Occipital lobe (tissue), 2 donors: ENCODE results near the gene SULT1E1. TPM values are rescaled to one million over a fixed set of nuclear protein-coding genes. Genes with fewer than 3 reads are reported as not detected.
"Not testable (repeated sequence)": the region's sequence is repeated elsewhere in the genome, so short reads cannot be mapped to it uniquely, and the experiment has no call there.

Experiments used
- DNase-seq: peaks from one replicate; lab custom pipeline; 2025; lab: John Stamatoyannopoulos, UW
- total RNA-seq: library from RNA; depleted of rRNA; stranded (reverse); fragments of >200 nt; gene quantifications from one replicate; pipeline ENCODE4 v1.2.3, GENCODE V29; 2014

Gene SULT1E1
- total RNA-seq, 1 donor from 2014 or later: 8.4 TPM

DNA sequence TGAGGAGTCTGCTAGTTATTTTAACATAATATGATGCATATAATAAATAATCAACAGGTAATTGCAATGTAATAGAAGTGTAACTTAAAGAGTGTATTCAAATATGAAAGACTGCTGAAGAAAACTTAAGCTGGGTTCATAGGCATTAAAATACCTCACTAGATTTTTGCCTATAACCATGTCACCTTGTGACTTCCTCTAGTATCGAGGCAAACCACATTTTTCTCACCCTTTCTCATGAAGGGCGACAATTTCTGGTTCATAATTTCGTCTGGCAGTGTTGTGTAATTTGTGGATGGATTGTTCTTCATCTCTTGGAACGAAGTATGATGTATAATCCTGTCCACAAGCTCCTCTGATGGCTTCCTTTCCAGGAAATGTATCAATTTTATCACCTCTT lies 16.0 kb downstream of the SULT1E1 start:
- no peak for DNase-seq

DNA sequence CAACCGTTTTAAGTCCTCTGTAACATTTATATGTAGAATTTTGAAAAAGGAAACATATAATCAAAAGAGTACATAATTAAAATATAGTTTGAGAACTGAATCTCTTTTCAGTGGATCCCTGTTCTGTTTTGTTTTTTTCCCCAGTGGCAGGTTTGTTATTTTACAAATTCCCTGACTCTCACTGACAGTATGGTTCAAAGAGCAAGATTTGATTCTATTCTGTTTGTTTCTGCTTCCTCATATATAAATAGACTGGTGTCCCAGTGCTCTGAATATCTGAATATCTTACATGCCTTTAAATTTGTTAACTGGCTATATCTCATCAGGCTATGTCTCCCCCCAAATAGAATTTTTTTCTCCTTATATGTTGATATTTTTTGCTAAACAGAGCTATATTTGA lies 16.6 kb downstream of the SULT1E1 start:
- DNase-seq: no peak

DNA sequence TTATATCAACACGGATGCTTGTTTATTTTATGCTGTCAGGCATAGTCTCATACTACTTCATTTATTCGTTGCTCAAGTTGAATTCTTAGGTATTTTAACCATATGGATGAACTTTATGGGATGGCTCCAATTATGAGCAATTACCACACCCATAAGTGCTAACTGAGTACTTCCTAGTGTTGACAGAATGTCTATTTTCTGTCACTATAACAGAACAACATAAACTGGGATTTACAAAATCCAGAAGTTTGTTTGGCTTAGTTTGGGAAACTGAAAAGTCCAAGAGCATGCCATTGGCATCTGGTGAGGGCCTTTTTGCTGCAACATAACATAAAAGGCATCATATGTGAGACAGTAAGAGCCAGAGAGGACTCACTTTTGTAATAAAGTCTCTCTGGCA lies 21.0 kb downstream of the SULT1E1 start:
- no peak for DNase-seq

DNA sequence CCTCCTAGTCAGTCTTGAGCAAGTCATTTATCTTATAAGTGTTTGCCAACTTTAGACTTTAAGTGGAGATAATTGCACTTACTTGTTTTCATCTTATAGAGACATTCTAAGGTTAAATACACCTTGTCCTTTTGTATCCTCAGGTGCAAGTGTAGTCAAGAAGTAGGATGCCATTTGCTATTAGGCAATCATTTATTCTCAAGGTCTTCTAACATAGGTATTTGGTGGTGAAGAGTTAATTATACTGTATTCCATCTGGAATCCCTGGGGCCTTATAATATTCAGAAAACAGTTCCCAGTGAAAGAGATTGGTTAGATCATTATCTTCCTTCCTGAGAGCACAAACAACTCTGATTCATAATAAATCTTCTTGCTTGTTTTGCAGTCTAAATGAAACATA lies 23.7 kb downstream of the SULT1E1 start:
- no peak for DNase-seq

DNA sequence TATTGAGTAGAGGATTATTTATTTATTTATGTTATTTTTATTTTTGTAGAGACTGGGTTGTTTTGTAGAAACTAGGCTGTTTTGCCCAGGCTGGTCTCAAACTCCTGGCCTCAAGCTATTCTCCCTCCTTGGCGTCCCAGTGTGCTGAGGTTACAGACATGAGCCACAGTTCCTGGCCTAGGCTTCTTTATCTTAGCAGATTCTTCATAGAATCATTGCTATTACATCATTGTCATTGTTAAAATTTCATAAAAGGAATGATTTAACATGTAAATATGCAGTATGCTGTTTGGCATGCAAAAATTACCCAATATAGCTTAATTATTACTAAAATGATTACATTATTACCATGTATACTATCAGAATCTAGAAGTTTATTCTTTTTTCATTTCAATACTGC lies 24.2 kb downstream of the SULT1E1 start:
- no peak for DNase-seq

DNA sequence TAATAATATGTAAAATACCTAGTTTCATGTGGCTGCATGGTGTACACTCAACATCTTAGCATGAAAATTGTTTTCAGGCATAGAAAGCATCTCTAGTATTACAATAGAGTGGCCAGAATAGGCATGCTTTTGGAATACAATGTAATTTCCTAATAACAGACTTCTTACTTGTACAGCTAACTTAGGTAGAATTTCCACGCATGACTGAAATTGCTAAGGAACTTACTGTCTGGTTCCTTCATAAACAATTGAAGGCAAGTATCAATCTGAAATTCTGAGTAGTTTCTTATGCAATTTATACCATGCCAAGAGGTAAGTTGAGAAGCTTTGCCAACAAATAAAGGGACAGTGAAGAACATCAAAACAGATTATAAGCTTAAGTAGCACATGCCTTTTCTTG lies 26.7 kb downstream of the SULT1E1 start:
- no peak for DNase-seq

DNA sequence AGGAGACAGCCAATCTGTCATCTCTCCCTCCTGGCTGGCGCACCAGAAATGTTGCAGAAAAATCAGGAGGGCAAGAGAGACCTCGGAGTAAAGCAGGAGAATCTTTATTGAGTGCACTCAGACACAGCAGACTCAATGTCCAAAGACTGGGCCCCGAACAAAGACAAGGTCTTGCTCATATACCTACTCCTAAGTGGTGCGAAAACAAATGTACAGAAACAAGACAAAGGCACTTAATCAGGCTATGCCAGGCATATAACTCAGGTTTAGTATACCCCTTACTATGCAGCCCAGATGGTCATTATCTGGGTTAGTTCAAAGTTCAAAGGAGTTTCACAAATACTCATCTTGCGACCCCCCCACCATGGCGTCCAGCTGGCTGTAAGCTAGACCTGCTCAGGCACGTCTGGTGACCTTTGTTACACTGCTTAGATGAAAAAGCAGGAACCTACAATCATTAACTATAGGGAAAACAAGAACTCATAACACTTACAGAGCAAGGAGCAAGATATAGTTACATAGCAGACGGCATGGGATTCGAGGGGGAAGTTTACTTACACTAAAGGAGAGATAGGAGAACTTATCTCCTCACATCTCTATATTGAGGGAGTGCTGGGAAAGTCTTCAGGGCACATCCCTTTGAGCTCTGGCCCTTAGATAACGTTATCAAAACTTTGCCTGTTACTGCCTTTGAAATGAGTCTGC lies 27.5 kb downstream of the SULT1E1 start:
- no peak for DNase-seq

DNA sequence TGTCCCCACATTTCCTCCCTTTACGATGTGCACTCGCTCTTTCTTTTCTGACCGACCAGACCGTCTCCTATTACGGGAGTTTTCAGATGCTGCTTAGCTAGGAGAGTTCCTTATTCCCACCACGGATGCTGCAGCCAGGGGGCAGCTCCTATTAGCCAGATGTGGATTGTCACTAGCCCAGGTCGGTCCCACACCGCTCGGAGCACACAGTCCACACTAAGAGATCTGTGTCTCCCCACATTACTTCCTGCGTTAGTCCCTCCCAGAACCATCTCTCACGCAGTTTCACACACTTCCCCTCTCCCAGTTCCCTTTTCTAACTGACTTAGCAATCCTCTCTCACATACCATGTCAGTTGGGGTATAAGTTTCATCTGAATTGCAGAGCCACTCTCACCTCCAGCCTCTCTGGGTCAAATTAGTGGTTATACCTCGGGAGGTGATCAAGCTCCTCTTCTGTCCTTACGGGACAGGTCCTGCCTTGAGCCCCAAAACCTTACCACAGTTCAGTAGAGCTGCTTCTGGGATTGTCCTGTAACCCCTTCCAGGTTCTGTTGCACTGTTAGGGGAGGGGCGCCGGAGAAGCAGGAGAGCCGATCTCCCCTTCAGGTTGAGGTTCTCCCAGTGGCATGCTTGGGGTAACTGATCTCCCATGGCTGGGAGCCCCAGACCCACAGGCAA lies 28.2 kb downstream of the SULT1E1 start:
- no peak for DNase-seq

DNA sequence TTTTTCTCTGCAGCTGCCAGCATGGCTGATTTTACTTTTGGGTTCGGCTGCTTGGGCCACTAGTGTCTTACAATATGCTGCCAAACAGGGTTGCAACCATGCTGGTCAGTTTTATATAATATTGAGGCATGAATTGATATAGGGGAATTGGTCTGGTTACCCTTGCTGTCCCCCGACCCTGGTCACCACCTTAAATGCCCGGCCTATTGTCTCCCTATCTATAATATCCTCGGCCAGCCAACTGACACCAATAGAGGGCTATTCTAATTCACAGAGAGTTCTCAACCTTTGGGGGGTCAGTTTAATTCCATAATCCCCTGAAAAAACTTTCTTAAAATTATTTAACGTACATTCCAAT lies 28.7 kb downstream of the SULT1E1 start:
- no peak for DNase-seq

DNA sequence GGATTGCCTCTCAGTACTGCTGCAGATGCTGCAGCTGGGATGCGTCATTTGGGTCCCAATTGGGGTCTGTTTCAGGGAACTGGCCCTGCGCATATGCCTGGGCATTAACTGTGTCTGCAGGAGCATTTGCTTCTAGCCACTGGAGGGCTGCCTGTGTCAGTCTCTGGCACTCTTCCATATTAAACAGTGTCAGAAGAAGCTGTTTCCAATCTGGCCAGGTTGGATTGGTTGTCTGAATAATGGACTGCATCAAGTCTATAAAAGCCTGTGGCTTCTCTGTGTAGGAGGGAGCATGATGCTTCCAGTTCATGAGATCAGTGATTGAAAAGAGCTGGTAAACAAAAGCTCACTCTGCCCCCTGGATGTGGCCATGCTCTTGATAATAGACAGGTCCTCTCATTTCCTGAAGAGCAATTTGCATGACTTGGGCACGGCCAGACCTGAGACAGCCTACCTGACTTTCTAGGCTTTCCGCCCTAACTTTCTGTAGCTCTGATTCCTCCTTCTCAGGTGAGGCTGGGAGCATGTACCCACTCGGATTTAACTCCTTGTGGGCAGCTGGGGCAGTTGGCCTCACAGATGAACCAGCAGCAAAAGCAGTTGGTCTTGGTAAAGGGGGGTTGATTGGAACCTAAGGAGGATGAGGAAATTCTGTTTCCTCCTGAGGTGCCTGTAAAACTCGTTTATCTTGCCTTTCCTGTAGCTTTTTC lies 29.2 kb downstream of the SULT1E1 start:
- no peak for DNase-seq

DNA sequence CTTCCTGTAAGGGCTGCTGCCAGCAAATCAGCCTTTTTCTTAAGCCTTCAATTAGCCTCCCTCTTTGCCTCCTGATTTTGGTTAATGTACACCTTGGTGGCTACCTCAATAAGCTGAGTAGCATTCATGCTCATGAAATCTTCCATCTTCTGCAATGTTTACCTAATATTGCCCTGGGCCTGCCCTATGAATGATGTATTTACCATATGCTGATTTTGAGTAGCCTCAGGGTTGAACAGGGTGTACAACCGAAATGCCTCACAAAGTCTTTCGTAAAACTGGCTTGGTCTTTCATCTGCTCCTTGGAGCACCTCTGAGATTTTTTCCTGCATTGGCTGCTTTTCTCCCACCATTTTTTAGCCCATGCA lies 29.8 kb downstream of the SULT1E1 start:
- no peak for DNase-seq

DNA sequence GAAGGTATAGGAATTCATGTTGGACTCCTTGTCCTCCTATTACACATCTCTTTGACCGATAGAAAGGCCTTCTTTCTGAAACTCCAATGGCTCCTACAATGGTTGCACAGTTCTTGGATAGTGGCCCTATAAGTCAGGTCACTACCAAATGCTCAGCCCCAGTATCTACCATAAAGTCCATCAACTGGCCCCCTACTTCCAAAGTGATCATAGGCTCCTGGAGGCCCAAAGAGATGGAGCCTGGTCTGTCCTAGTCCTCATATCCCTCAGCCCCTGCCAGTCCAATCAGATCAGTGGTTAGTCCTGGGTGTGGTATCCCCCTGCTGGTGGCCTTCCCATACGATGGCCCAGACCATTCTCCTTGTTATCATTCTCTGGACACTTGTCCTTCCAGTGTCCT lies 30.3 kb downstream of the SULT1E1 start:
- DNase-seq: no peak

DNA sequence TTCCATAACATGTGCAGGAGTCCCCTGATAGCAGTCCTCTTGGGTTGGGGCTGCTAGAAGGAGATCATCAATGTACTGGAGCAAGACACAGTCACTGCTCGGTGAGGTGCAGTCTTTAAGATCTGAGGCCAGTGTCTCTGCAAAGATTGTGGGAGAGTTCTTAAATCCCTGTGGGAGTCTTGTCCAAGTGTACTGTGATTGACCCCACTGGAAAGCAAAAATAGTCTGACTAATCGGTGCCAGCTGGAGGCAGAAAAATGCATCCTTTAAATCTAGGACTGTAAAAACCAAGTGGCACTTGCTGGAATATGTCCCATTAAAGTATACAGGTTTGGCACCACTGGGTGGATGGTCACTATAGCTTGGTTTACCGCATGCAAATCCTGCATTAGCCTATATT lies 31.1 kb downstream of the SULT1E1 start:
- DNase-seq: no peak

DNA sequence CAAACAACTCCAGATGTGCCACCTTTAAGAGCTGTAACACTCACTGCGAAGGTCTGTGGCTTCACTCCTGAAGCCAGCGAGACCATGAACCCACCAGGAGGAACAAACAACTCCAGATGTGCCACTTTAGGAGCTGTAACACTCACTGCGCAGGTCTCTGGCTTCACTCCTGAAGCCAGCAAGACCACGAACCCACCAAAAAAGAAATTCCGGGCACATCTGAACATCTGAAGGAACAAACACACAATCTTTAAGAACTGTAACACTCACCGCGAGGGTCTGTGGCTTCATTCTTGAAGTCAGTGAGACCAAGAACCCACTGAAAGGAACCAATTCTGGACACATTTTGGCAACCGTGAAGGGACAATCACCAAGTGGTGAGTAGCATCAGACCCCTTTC lies 34.9 kb downstream of the SULT1E1 start:
- not testable (repeated sequence) for DNase-seq

DNA sequence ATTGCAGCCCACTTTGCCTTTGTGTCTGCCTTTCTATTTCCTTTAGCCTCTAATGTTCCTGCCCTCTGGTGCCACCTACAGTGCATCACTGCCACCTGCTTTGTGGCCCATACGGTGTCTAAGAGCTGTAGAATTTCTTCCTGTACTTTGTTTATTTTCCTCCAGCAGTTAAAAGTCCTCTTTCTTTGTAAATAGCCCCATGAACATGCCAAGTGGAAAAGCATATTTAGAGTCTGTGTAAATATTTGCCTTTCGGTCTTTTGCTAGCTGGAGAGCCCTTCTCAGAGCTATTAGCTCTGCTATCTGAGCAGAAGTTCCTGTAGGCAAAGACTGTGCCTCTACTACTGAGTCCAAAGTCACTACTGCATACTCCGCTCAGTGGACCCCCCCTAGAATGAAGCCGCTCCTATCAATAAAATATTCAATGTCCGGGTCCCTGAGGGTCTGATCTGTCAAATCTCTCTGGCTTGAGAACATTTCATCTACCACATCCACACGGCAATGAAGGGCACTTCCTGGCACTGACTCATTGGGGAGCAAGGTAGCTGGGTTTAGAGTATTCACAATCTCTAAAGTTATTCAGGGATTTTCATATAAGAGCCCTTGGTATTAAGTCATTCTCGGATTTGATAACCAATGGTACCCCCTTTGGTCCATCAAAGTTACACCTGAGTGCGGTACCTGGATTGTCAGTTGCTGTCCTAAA lies 36.3 kb downstream of the SULT1E1 start:
- no peak for DNase-seq

DNA sequence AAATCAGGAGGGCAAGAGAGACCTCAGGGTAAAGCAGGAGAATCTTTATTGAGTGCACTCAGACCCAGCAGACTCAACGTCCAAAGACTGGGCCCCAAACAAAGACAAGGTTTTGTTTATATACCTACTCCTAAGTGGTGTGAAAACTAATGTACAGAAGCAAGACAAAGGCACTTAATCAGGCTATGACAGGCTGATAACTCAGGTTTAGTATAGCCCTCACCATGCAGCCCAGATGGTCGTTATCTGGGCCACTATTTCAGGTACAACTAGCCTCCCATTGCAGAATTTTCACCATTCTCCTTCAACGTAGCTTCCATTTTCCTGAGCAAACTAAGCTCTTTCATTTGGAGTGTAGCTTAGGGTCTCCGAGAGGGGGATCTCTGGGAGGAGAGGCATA lies 36.9 kb downstream of the SULT1E1 start:
- DNase-seq: no peak

DNA sequence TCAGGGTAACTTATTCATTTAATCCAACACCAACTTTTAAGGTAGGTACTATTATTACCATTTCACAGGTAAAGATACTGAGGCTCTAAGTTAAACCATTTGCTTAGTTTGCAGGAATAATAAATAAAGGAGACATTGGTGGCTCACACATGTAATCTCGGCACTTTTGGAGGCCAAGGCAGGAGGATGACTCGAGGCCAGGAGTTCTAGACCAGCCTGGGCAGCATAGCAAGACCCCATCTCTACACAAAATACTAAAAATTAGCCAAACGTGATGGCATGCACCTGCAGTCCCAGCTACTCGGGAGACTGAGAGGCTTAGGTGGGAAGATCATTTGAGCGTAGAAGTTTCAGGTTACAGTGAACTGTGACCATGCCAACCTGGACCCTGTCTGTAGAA lies 37.7 kb downstream of the SULT1E1 start:
- no peak for DNase-seq

DNA sequence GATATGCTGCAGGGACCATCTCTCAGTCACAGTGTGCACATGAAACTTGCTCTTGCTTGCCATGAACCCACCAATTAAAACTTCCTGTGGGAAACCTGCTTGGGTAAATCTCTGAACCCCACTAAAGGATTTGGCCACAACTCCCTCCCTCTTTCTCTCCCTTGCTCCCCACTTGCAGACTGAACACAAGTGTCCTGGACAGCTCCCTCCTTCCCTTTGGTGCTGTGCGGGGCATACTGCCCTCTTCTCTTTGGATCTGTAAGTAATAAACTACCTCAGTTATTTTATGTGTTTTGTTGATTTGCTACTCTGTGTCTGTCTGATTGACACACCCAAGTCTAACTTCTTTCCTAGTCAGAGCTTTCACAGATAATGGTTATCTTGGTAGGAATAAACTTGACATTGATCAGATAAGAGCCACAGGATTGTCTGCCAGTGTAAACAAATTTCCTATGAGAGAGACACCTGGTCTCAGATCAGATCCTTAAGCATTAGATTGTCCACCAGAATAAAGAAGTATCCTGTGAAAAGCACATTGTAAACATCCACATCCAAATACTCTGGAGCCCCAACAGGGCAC lies 41.8 kb downstream of the SULT1E1 start:
- no peak for DNase-seq

DNA sequence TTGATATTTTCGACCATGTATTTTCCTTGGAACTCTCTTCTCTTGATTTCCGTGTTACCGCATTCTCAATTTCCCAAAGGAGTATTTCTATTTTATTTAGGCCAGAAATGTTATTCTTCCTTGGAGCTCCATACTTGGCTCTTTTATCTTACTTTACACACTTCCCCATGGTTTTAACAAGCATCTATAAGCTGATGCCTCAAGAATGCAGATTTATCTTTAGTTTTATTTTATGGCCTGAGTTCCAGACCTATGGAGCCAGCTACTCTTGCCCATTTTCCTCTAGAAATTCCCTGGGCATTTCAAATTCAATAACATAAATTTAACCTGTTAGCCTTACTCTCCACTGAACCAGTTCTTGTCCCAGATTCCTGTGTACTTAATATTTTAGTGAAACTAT lies 43.7 kb downstream of the SULT1E1 start:
- DNase-seq: no peak

DNA sequence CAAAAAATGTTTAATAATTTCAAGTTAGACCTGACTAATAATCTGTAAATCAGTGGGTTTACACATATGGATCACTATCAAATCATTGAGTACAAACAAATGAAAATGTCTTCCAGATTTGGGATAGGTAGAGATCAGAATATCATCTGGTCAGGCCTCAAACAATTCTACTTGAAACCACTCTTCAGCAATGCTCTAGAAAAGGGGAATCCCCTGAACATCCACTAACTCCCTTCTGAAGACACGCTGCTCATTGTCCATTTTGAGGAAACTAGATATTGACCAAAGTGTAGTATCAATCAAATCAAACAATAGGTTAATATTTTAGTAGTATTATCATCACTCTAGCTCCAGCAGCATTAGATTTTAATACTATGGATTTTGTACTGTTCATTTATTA lies 46.3 kb downstream of the SULT1E1 start:
- DNase-seq: no peak

DNA sequence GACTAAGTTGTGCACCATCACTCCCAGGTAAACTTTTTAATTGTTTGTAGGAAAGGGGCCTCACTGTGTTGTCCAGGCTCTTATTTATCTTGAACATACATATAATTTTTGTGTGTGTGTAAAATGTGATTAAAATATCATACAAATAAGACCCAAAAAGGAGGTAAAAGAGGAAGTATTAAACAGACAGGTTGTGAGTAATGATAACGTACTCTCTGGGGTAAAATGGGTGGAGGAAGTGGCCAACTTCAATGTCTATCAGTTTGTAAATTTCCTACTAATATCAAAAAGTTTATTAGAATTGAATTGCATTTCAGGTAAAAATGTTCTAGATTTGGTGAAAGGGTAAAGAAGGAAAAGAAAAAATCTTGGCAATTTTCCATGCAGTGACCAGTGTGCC lies 48.8 kb downstream of the SULT1E1 start:
- DNase-seq: no peak

DNA sequence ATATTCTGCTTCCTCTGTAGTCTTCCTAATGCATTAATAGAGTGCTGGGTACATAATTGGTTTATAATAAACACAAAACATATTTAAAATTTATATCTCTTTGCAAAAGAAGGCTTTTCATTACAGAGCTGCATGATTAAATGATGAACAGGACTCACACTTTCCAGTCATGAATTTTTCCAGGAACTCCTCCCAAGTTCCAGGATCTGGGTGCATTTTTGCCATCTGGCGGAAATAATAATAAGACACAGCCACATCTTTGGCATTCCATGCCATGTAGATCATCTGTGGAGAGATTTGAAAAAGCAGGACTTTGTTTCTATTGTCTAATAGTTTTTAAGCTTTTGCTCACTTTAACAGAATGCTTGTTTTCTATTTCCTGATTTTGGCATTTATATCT lies 59.3 kb downstream of the SULT1E1 start:
- no peak for DNase-seq
